Hepatocyte (in vitro differentiated cells): Measurements from ENCODE around the gene TMEM147. TPM values are rescaled to one million over a fixed set of nuclear protein-coding genes. Genes with fewer than 3 reads are reported as not detected.

Experiments used
- DNase-seq: peaks from one replicate; pipeline ENCODE4 v3.0.0-alpha.2; 2016; ENCODE audit warnings: low spot score
- H2AFZ ChIP-seq: fragments of 200-600 bp; sonication (generic); 2 replicates; pipeline ENCODE4 v1.6.0; 2016; ENCODE audit warnings: antibody characterized with exemption, mild to moderate bottlenecking
- H3K27ac ChIP-seq: fragments of 200-600 bp; sonication (generic); 2 replicates; pipeline ENCODE4 v1.5.1; 2016; ENCODE audit warnings: mild to moderate bottlenecking
- H3K27me3 ChIP-seq: fragments of 200-600 bp; sonication (generic); 2 replicates; pipeline ENCODE4 v1.6.1; 2016
- H3K36me3 ChIP-seq: fragments of 200-600 bp; sonication (generic); replicated peaks from 2 replicates; pipeline ENCODE4 v1.5.1; 2016; ENCODE audit warnings: low read depth; ENCODE audit not compliant: insufficient read depth
- H3K4me1 ChIP-seq: fragments of 200-600 bp; sonication (generic); 2 replicates; pipeline ENCODE4 v1.5.1; 2016; ENCODE audit warnings: mild to moderate bottlenecking, moderate library complexity; ENCODE audit not compliant: insufficient read depth
- H3K4me2 ChIP-seq: fragments of 200-600 bp; sonication (generic); 2 replicates; pipeline ENCODE4 v1.6.0; 2016
- H3K4me3 ChIP-seq: fragments of 200-600 bp; sonication (generic); 2 replicates; pipeline ENCODE4 v1.5.1; 2016; ENCODE audit warnings: mild to moderate bottlenecking
- H3K79me2 ChIP-seq: fragments of 200-600 bp; sonication (generic); 2 replicates; pipeline ENCODE4 v1.6.0; 2017; ENCODE audit warnings: mild to moderate bottlenecking
- H3K9me2 ChIP-seq: fragments of 200-600 bp; sonication (generic); replicated peaks from 2 replicates; pipeline ENCODE4 v1.6.0; 2017; ENCODE audit warnings: mild to moderate bottlenecking; ENCODE audit not compliant: insufficient read depth
- H3K9me3 ChIP-seq: fragments of 200-600 bp; sonication (generic); 2 replicates; pipeline ENCODE4 v1.5.1; 2016; ENCODE audit warnings: low read depth, mild to moderate bottlenecking
- H4K20me1 ChIP-seq: fragments of 200-600 bp; sonication (generic); 2 replicates; pipeline ENCODE4 v1.6.0; 2016; ENCODE audit warnings: mild to moderate bottlenecking; ENCODE audit not compliant: insufficient read depth, poor library complexity, severe bottlenecking
- CTCF ChIP-seq: fragments of 200-600 bp; sonication (generic); IDR thresholded peaks from 2 replicates; pipeline ENCODE4 v1.5.1; 2016; ENCODE audit warnings: antibody characterized with exemption, mild to moderate bottlenecking; ENCODE audit not compliant: poor library complexity
- EZH2 ChIP-seq: fragments of 200-600 bp; sonication (generic); IDR thresholded peaks from 2 replicates; pipeline ENCODE4 v1.6.1; 2016; ENCODE audit warnings: antibody characterized with exemption, mild to moderate bottlenecking, borderline replicate concordance
- EZH2phosphoT487 ChIP-seq: fragments of 200-600 bp; sonication (generic); IDR thresholded peaks from one replicate; pipeline ENCODE4 v1.6.1; 2018; ENCODE audit warnings: antibody characterized with exemption, mild to moderate bottlenecking, low read depth, moderate library complexity; ENCODE audit not compliant: unreplicated experiment, severe bottlenecking
- WGBS: methylation state at CpG from one replicate; pipeline ENCODE4 v1.1.6; 2016; ENCODE audit warnings: low lambda C conversion rate; ENCODE audit errors: missing lambda C conversion rate; 5-methylcytosine and 5-hydroxymethylcytosine counted together
- polyA plus RNA-seq: library from polyadenylated mRNA; unstranded; fragments of >200 nt; fragmentation: Nextera tagmentation; extraction: Ambion mirVana; gene quantifications from 2 replicates; pipeline ENCODE4 v1.2.1, GENCODE V29; 2016
- total RNA-seq: library from RNA; depleted of rRNA; stranded (reverse); fragments of >200 nt; gene quantifications from 2 replicates; pipeline ENCODE4 v1.2.3, GENCODE V29; 2014

TMEM147 gene
- total and polyA plus RNA-seq, 2 experiments from 2014 or later = 115 to 287 TPM

GRCh38 chr19:35565016-35565856 lies 19.8 kb downstream of the TMEM147 start:
- H3K4me1 ChIP-seq = no peaks in the 10 kb centered on the region
- no peak overlapping the region for H3K27ac ChIP-seq
- no peaks in the 10 kb centered on the region for H3K9me3 ChIP-seq
- no peaks in the 10 kb centered on the region for H3K27me3 ChIP-seq
- H3K36me3 ChIP-seq = no peaks in the 10 kb centered on the region
- no peaks in the 10 kb centered on the region for H4K20me1 ChIP-seq
- no peak overlapping the region for H2AFZ ChIP-seq
- 78% methylated on average over 12 of the region's 12 CpGs for WGBS
- no peak overlapping the region for H3K4me3 ChIP-seq
- no peak for DNase-seq
- H3K9me2 ChIP-seq = no peaks in the 10 kb centered on the region
- no peak overlapping the region for H3K4me2 ChIP-seq
- TF ChIP-seq EZH2phosphoT487 (no peak), EZH2 (no peak), CTCF (no peak)
- no peaks in the 10 kb centered on the region for H3K79me2 ChIP-seq

- H3K27ac ChIP-seq = no peak overlapping the region
- H2AFZ ChIP-seq = no peak overlapping the region
- H3K4me2 ChIP-seq = no peak overlapping the region
- no peak overlapping the region for H3K4me3 ChIP-seq
- no peaks in the 10 kb centered on the region for H3K9me2 ChIP-seq
- H3K36me3 ChIP-seq = no peaks in the 10 kb centered on the region
- no peaks in the 10 kb centered on the region for H3K4me1 ChIP-seq
- TF ChIP-seq EZH2phosphoT487 = no peak
- no peak for TF ChIP-seq CTCF
- TF ChIP-seq EZH2 = no peak
- WGBS = 93% methylated on average over 7 of the region's 7 CpGs
- H4K20me1 ChIP-seq = no peaks in the 10 kb centered on the region
- no peaks in the 10 kb centered on the region for H3K9me3 ChIP-seq
- DNase-seq = no peak
- no peaks in the 10 kb centered on the region for H3K27me3 ChIP-seq
- H3K79me2 ChIP-seq = no peaks in the 10 kb centered on the region
Measured at GRCh38 chr19:35566738-35567137, 21.3 kb downstream of the TMEM147 start.

- Histone ChIP-seq H3K9me2 (no peaks in the 10 kb centered on the region), H3K4me1 (no peaks in the 10 kb centered on the region), H3K79me2 (no peaks in the 10 kb centered on the region), H3K27ac (no peak overlapping the region), H3K4me3 (no peak overlapping the region), H3K4me2 (no peak overlapping the region), H3K9me3 (no peaks in the 10 kb centered on the region), H2AFZ (no peak overlapping the region), H3K27me3 (no peaks in the 10 kb centered on the region), H3K36me3 (no peaks in the 10 kb centered on the region), H4K20me1 (no peaks in the 10 kb centered on the region)
- DNase-seq = no peak
- TF ChIP-seq EZH2 (no peak), CTCF (no peak), EZH2phosphoT487 (no peak)
- 65% methylated on average over 5 of the region's 5 CpGs for WGBS
Measured at GRCh38 chr19:35569281-35569781, 23.9 kb downstream of the TMEM147 start.
